Hepatocyte (in vitro differentiated cells): Measurements from ENCODE around the gene OPCML. TPM values are rescaled to one million over a fixed set of nuclear protein-coding genes. Genes with fewer than 3 reads are reported as not detected.

Experiments used
- DNase-seq: peaks from one replicate; pipeline ENCODE4 v3.0.0-alpha.2; 2016; ENCODE audit warnings: low spot score
- H2AFZ ChIP-seq: fragments of 200-600 bp; sonication (generic); 2 replicates; pipeline ENCODE4 v1.6.0; 2016; ENCODE audit warnings: antibody characterized with exemption, mild to moderate bottlenecking
- H3K27ac ChIP-seq: fragments of 200-600 bp; sonication (generic); 2 replicates; pipeline ENCODE4 v1.5.1; 2016; ENCODE audit warnings: mild to moderate bottlenecking
- H3K27me3 ChIP-seq: fragments of 200-600 bp; sonication (generic); 2 replicates; pipeline ENCODE4 v1.6.1; 2016
- H3K36me3 ChIP-seq: fragments of 200-600 bp; sonication (generic); replicated peaks from 2 replicates; pipeline ENCODE4 v1.5.1; 2016; ENCODE audit warnings: low read depth; ENCODE audit not compliant: insufficient read depth
- H3K4me1 ChIP-seq: fragments of 200-600 bp; sonication (generic); 2 replicates; pipeline ENCODE4 v1.5.1; 2016; ENCODE audit warnings: mild to moderate bottlenecking, moderate library complexity; ENCODE audit not compliant: insufficient read depth
- H3K4me2 ChIP-seq: fragments of 200-600 bp; sonication (generic); 2 replicates; pipeline ENCODE4 v1.6.0; 2016
- H3K4me3 ChIP-seq: fragments of 200-600 bp; sonication (generic); 2 replicates; pipeline ENCODE4 v1.5.1; 2016; ENCODE audit warnings: mild to moderate bottlenecking
- H3K79me2 ChIP-seq: fragments of 200-600 bp; sonication (generic); 2 replicates; pipeline ENCODE4 v1.6.0; 2017; ENCODE audit warnings: mild to moderate bottlenecking
- H3K9me2 ChIP-seq: fragments of 200-600 bp; sonication (generic); replicated peaks from 2 replicates; pipeline ENCODE4 v1.6.0; 2017; ENCODE audit warnings: mild to moderate bottlenecking; ENCODE audit not compliant: insufficient read depth
- H3K9me3 ChIP-seq: fragments of 200-600 bp; sonication (generic); 2 replicates; pipeline ENCODE4 v1.5.1; 2016; ENCODE audit warnings: low read depth, mild to moderate bottlenecking
- H4K20me1 ChIP-seq: fragments of 200-600 bp; sonication (generic); 2 replicates; pipeline ENCODE4 v1.6.0; 2016; ENCODE audit warnings: mild to moderate bottlenecking; ENCODE audit not compliant: insufficient read depth, poor library complexity, severe bottlenecking
- CTCF ChIP-seq: fragments of 200-600 bp; sonication (generic); IDR thresholded peaks from 2 replicates; pipeline ENCODE4 v1.5.1; 2016; ENCODE audit warnings: antibody characterized with exemption, mild to moderate bottlenecking; ENCODE audit not compliant: poor library complexity
- EZH2 ChIP-seq: fragments of 200-600 bp; sonication (generic); IDR thresholded peaks from 2 replicates; pipeline ENCODE4 v1.6.1; 2016; ENCODE audit warnings: antibody characterized with exemption, mild to moderate bottlenecking, borderline replicate concordance
- EZH2phosphoT487 ChIP-seq: fragments of 200-600 bp; sonication (generic); IDR thresholded peaks from one replicate; pipeline ENCODE4 v1.6.1; 2018; ENCODE audit warnings: antibody characterized with exemption, mild to moderate bottlenecking, low read depth, moderate library complexity; ENCODE audit not compliant: unreplicated experiment, severe bottlenecking
- WGBS: methylation state at CpG from one replicate; pipeline ENCODE4 v1.1.6; 2016; ENCODE audit warnings: low lambda C conversion rate; ENCODE audit errors: missing lambda C conversion rate; 5-methylcytosine and 5-hydroxymethylcytosine counted together
- polyA plus RNA-seq: library from polyadenylated mRNA; unstranded; fragments of >200 nt; fragmentation: Nextera tagmentation; extraction: Ambion mirVana; gene quantifications from 2 replicates; pipeline ENCODE4 v1.2.1, GENCODE V29; 2016
- total RNA-seq: library from RNA; depleted of rRNA; stranded (reverse); fragments of >200 nt; gene quantifications from 2 replicates; pipeline ENCODE4 v1.2.3, GENCODE V29; 2014

OPCML gene
- total and polyA plus RNA-seq, 2 experiments from 2014 or later, result 0.37 to 0.98 TPM

- Histone ChIP-seq H3K27me3 (no peaks in the 10 kb centered on the region), H3K9me3 (no peaks in the 10 kb centered on the region), H2AFZ (no peak overlapping the region), H3K4me2 (no peak overlapping the region), H3K79me2 (no peaks in the 10 kb centered on the region), H3K27ac (no peak overlapping the region), H3K4me1 (no peaks in the 10 kb centered on the region), H3K36me3 (no peaks in the 10 kb centered on the region), H3K9me2 (no peaks in the 10 kb centered on the region), H4K20me1 (no peaks in the 10 kb centered on the region), H3K4me3 (no peak overlapping the region)
- DNase-seq, result no peak
- TF ChIP-seq CTCF (no peak), EZH2 (no peak), EZH2phosphoT487 (no peak)
- 86% methylated on average over 8 of the region's 8 CpGs for WGBS
Measured at GRCh38 chr11:132424433-132424832, 1107.9 kb downstream of the OPCML start.

GRCh38 chr11:132423266-132423665 lies 1109.0 kb downstream of the OPCML start:
- H3K4me3 ChIP-seq, result no peak overlapping the region
- H3K27me3 ChIP-seq, result no peaks in the 10 kb centered on the region
- no peaks in the 10 kb centered on the region for H3K4me1 ChIP-seq
- H3K4me2 ChIP-seq, result no peak overlapping the region
- H3K9me3 ChIP-seq, result no peaks in the 10 kb centered on the region
- no peaks in the 10 kb centered on the region for H3K79me2 ChIP-seq
- no peak overlapping the region for H2AFZ ChIP-seq
- DNase-seq, result no peak
- TF ChIP-seq EZH2, result no peak
- no peak for TF ChIP-seq EZH2phosphoT487
- TF ChIP-seq CTCF, result no peak
- WGBS, result 93% methylated on average over 4 of the region's 4 CpGs
- no peaks in the 10 kb centered on the region for H3K36me3 ChIP-seq
- H3K9me2 ChIP-seq, result no peaks in the 10 kb centered on the region
- no peak overlapping the region for H3K27ac ChIP-seq
- H4K20me1 ChIP-seq, result no peaks in the 10 kb centered on the region

GRCh38 chr11:132422722-132423121 lies 1109.6 kb downstream of the OPCML start:
- Histone ChIP-seq H4K20me1 (no peaks in the 10 kb centered on the region), H3K79me2 (no peaks in the 10 kb centered on the region), H3K4me1 (no peaks in the 10 kb centered on the region), H3K9me2 (no peaks in the 10 kb centered on the region), H3K4me3 (no peak overlapping the region), H3K4me2 (no peak overlapping the region), H2AFZ (no peak overlapping the region), H3K27me3 (no peaks in the 10 kb centered on the region), H3K9me3 (no peaks in the 10 kb centered on the region), H3K36me3 (no peaks in the 10 kb centered on the region), H3K27ac (no peak overlapping the region)
- DNase-seq, result no peak
- 86% methylated on average over 5 of the region's 5 CpGs for WGBS
- TF ChIP-seq CTCF (no peak), EZH2phosphoT487 (no peak), EZH2 (no peak)

GRCh38 chr11:132421555-132421954 lies 1110.7 kb downstream of the OPCML start:
- TF ChIP-seq EZH2phosphoT487, result no peak
- TF ChIP-seq EZH2, result no peak
- no peak for TF ChIP-seq CTCF
- Histone ChIP-seq H3K27me3 (no peaks in the 10 kb centered on the region), H2AFZ (no peak overlapping the region), H3K79me2 (no peaks in the 10 kb centered on the region), H3K4me3 (no peak overlapping the region), H3K9me3 (no peaks in the 10 kb centered on the region), H3K4me1 (no peaks in the 10 kb centered on the region), H3K4me2 (no peak overlapping the region), H3K27ac (no peak overlapping the region), H4K20me1 (no peaks in the 10 kb centered on the region), H3K9me2 (no peaks in the 10 kb centered on the region), H3K36me3 (no peaks in the 10 kb centered on the region)
- DNase-seq, result no peak
- 89% methylated on average over 2 of the region's 2 CpGs for WGBS
